Measurements from ENCODE around the gene TENT5A.
"Not testable (repeated sequence)": the region's sequence is repeated elsewhere in the genome, so short reads cannot be mapped to it uniquely, and the experiment has no call there.

Gene TENT5A

GRCh38 chr6:81777586-81778268 lies 25.2 kb upstream of the TENT5A start:
- ChIA-PET POLR2A (no interaction called here), CTCF (no interaction called here)
- H3K27ac ChIP-seq (ENCODE audit: extremely low read depth, low read depth, low read length): no peak overlapping the region
- TF ChIP-seq TRIM28 (IDR thresholded peaks at IDR 0.05; ENCODE audit: borderline replicate concordance, low read length) (no peak), HOXD13 (CRISPR knock-in tag; IDR thresholded peaks at IDR 0.05; ENCODE audit: borderline replicate concordance) (no peak), ZNF837 (tag by site-specific recombination; IDR thresholded peaks at IDR 0.05) (no peak), REST (tag by site-specific recombination; IDR thresholded peaks at IDR 0.05) (no peak), ZNF292 (tag by site-specific recombination; IDR thresholded peaks at IDR 0.05; ENCODE audit: borderline replicate concordance, low read depth) (no peak), ZNF639 (tag by site-specific recombination; IDR thresholded peaks at IDR 0.05) (no peak), ZNF701 (tag by site-specific recombination; IDR thresholded peaks at IDR 0.05) (no peak), ZNF280D (tag by site-specific recombination; IDR thresholded peaks at IDR 0.05) (no peak), BCL11B (tag by site-specific recombination; IDR thresholded peaks at IDR 0.05; ENCODE audit: low read depth) (no peak), PATZ1 (tag by site-specific recombination; IDR thresholded peaks at IDR 0.05) (no peak), ZNF658 (tag by site-specific recombination; IDR thresholded peaks at IDR 0.05) (no peak), ZSCAN5A (tag by site-specific recombination; IDR thresholded peaks at IDR 0.05) (no peak), MEIS1 (CRISPR knock-in tag; IDR thresholded peaks at IDR 0.05; ENCODE audit: borderline replicate concordance) (no peak), ZNF280C (tag by site-specific recombination; IDR thresholded peaks at IDR 0.05) (no peak), FEZF1 (tag by site-specific recombination; IDR thresholded peaks at IDR 0.05) (no peak), ZNF791 (tag by site-specific recombination; IDR thresholded peaks at IDR 0.05) (no peak), KLF1 (tag by site-specific recombination; IDR thresholded peaks at IDR 0.05) (no peak), SALL2 (tag by site-specific recombination; IDR thresholded peaks at IDR 0.05; ENCODE audit: borderline replicate concordance) (no peak)
- H3K4me3 ChIP-seq (ENCODE audit: low read depth, low read length): no peak overlapping the region
- H3K9me3 ChIP-seq (ENCODE audit: control insufficient read depth, insufficient read depth, low read depth, low read length): no peaks in the 10 kb centered on the region
- no peaks in the 10 kb centered on the region for H3K36me3 ChIP-seq (ENCODE audit: control insufficient read depth in 2 of 2, insufficient read depth in 1 of 2, low read length in 2 of 2)
- H3K4me1 ChIP-seq (ENCODE audit: control insufficient read depth, insufficient read depth, low read length): no peaks in the 10 kb centered on the region

GRCh38 chr6:81776219-81776618 lies 23.7 kb upstream of the TENT5A start:
- POLR2A ChIA-PET; H3K4me3 ChIP-seq (ENCODE audit: low read depth, low read length); H3K9me3 ChIP-seq (ENCODE audit: control insufficient read depth, insufficient read depth, low read depth, low read length); H3K4me1 ChIP-seq (ENCODE audit: control insufficient read depth, insufficient read depth, low read length); H3K36me3 ChIP-seq (ENCODE audit: control insufficient read depth in 2 of 2, insufficient read depth in 1 of 2, low read length in 2 of 2); H3K27ac ChIP-seq (ENCODE audit: extremely low read depth, low read depth, low read length); CTCF ChIA-PET: not testable (repeated sequence)
